PC-9 (cell line): ENCODE data around the gene EIF2S3.

Experiments used
- CTCF ChIP-seq: fragments of 200-600 bp; sonication (generic); conservative IDR thresholded peaks from 2 replicates; pipeline ENCODE4 v1.6.1; 2017; ENCODE audit warnings: mixed run types, antibody characterized with exemption, mild to moderate bottlenecking, moderate library complexity
- EZH2 ChIP-seq: fragments of 200-600 bp; sonication (generic); IDR thresholded peaks from 2 replicates; pipeline ENCODE4 v1.8.0; 2017; ENCODE audit warnings: antibody characterized with exemption, low read depth

- TF ChIP-seq CTCF (no peak), EZH2 (no peak)
Observed at GRCh38 chrX:24125028-24125612, 70.4 kb downstream of the EIF2S3 start.
